HCT116 (cell line): Measurements from ENCODE around the gene OR7G2. TPM values are rescaled to one million over a fixed set of nuclear protein-coding genes. Genes with fewer than 3 reads are reported as not detected.

Source experiments
- ATAC-seq: fragments of 200-7000 bp; cut with Tn5 transposase; 2 replicates; pipeline ENCODE4 v1.9.1; 2020; ENCODE audit warnings: mild to moderate bottlenecking, moderate library complexity
- BruUV-seq: library from RNA; stranded (reverse); fragments of 400-500 nt; replicated peaks from 2 replicates; lab custom pipeline; 2021; lab: Mats Ljungman, UMichigan
- CTCF ChIA-PET: fragments of 300-600 bp; sonication (Branson Sonifier 250); formaldehyde crosslinking; loops from one replicate; lab custom pipeline; 2021; ENCODE audit warnings: antibody characterized with exemption; lab: Charles Lee
- POLR2A ChIA-PET: fragments of 300-600, 350-600 bp; sonication (Branson Sonifier 250); formaldehyde crosslinking; loops from one replicate; lab custom pipeline; 2021; ENCODE audit warnings: antibody characterized with exemption; lab: Charles Lee
- RAD21 ChIA-PET, 2 experiments: fragments of 300-600 bp; sonication (Branson Sonifier 250); formaldehyde crosslinking; loops; one replicate each; lab custom pipeline; 2023; ENCODE audit warnings: low total read pairs in 2 of 2; ENCODE audit not compliant: uncharacterized antibody in 2 of 2, unreplicated experiment in 2 of 2, low non-redundant PET in 1 of 2; lab: Charles Lee
- DNase-seq: peaks from one replicate; pipeline ENCODE4 v3.0.0-alpha.2; 2010; ENCODE audit warnings: low read depth, low spot score
- H2AFZ ChIP-seq: fragments of 200-600 bp; shearing (Covaris generic), sonication (generic); 2 replicates; pipeline ENCODE4 v1.6.1; 2017; ENCODE audit warnings: low read depth, mixed run types, mixed read lengths, antibody characterized with exemption, low read length; ENCODE audit not compliant: poor library complexity, severe bottlenecking
- H3K27ac ChIP-seq: 2 replicates; pipeline ENCODE4 v1.5.1; 2012; ENCODE audit warnings: low read depth, low read length
- H3K27me3 ChIP-seq: fragments of 200-600 bp; sonication (generic); 2 replicates; pipeline ENCODE4 v1.6.1; 2016; ENCODE audit warnings: mixed run types, low read length, mixed read lengths; ENCODE audit not compliant: insufficient read depth
- H3K36me3 ChIP-seq, 2 experiments: fragments of 200-500 bp in 1 of 2; fragments of 200-600 bp in 1 of 2; sonication (Bioruptor generic) in 1 of 2; sonication (generic) in 1 of 2; 2 replicates each; pipeline versions ENCODE4 v1.5.1 to v1.6.1; 2014 to 2016; ENCODE audit warnings: low read length in 2 of 2, inconsistent platforms in 1 of 2, mixed read lengths in 1 of 2, mixed run types in 1 of 2; ENCODE audit not compliant: insufficient read depth in 2 of 2, control insufficient read depth in 1 of 2
- H3K4me1 ChIP-seq, 2 experiments: fragments of 200-600 bp in 1 of 2; sonication (generic) in 1 of 2; 2 replicates each; pipeline versions ENCODE4 v1.5.1 to v1.6.1; 2012 to 2017; ENCODE audit warnings: low read length in 2 of 2, inconsistent platforms in 1 of 2, mild to moderate bottlenecking in 1 of 2, mixed read lengths in 1 of 2, mixed run types in 1 of 2, moderate library complexity in 1 of 2; ENCODE audit not compliant: insufficient read depth in 2 of 2, control insufficient read depth in 1 of 2
- H3K4me2 ChIP-seq: fragments of 200-600 bp; sonication (generic); 2 replicates; pipeline ENCODE4 v1.6.1; 2017; ENCODE audit warnings: mixed run types, low read length, mixed read lengths
- H3K4me3 ChIP-seq, 2 experiments: fragments of 200-600 bp in 1 of 2; sonication (generic) in 1 of 2; replicated peaks in 1 of 2; 2 replicates each; pipeline ENCODE4 v1.5.1; 2011 to 2016; ENCODE audit warnings: low read length in 2 of 2, control low read depth in 1 of 2, low read depth in 1 of 2, mild to moderate bottlenecking in 1 of 2, mixed read lengths in 1 of 2, mixed run types in 1 of 2
- H3K79me2 ChIP-seq: fragments of 200-600 bp; sonication (generic); 2 replicates; pipeline ENCODE4 v1.6.1; 2017; ENCODE audit warnings: mild to moderate bottlenecking, mixed run types, low read length, moderate library complexity, mixed read lengths; ENCODE audit not compliant: insufficient read depth
- H3K9ac ChIP-seq: fragments of 200-600 bp; sonication (generic); 2 replicates; pipeline ENCODE4 v1.6.1; 2016; ENCODE audit warnings: low read length, mixed read lengths
- H3K9me2 ChIP-seq: fragments of 200-600 bp; sonication (generic), shearing (Covaris generic); 2 replicates; pipeline ENCODE4 v1.6.1; 2017; ENCODE audit warnings: mixed run types, mild to moderate bottlenecking, moderate library complexity; ENCODE audit not compliant: insufficient read depth
- H3K9me3 ChIP-seq, 2 experiments: fragments of 200-500 bp in 1 of 2; fragments of 200-600 bp in 1 of 2; sonication (Bioruptor generic) in 1 of 2; sonication (generic) in 1 of 2; 2 replicates each; pipeline ENCODE4 v1.6.1; 2014 to 2017; ENCODE audit warnings: low read length in 2 of 2, mixed read lengths in 2 of 2, inconsistent platforms in 1 of 2, low read depth in 1 of 2, mild to moderate bottlenecking in 1 of 2, mixed run types in 1 of 2, moderate library complexity in 1 of 2; ENCODE audit not compliant: control insufficient read depth in 1 of 2, insufficient read depth in 1 of 2
- H4K20me1 ChIP-seq: fragments of 200-600 bp; sonication (generic), shearing (Covaris generic); 2 replicates; pipeline ENCODE4 v1.6.1; 2017; ENCODE audit warnings: mixed run types, mild to moderate bottlenecking, moderate library complexity; ENCODE audit not compliant: insufficient read depth
- CEBPB ChIP-seq: IDR thresholded peaks from 2 replicates; pipeline ENCODE4 v1.6.1; 2012; ENCODE audit warnings: low read depth
- JUND ChIP-seq: IDR thresholded peaks from 2 replicates; pipeline ENCODE4 v1.6.1; 2012
- POLR2A ChIP-seq: IDR thresholded peaks from 2 replicates; pipeline ENCODE4 v1.7.0; 2011; ENCODE audit warnings: borderline replicate concordance; ENCODE audit not compliant: insufficient read depth, insufficient read length; ENCODE audit errors: extremely low read depth
- POLR2AphosphoS5 ChIP-seq: IDR thresholded peaks from 2 replicates; pipeline ENCODE4 v1.6.1; 2011; ENCODE audit warnings: mild to moderate bottlenecking, low read depth, low read length, moderate library complexity
- RAD21 ChIP-seq: IDR thresholded peaks from 2 replicates; pipeline ENCODE4 v1.6.1; 2012; ENCODE audit warnings: low read depth, mild to moderate bottlenecking
- SIN3A ChIP-seq: IDR thresholded peaks from 2 replicates; pipeline ENCODE4 v1.6.1; 2012; ENCODE audit warnings: low read depth
- SP1 ChIP-seq: IDR thresholded peaks from 2 replicates; pipeline ENCODE4 v1.6.1; 2012; ENCODE audit warnings: low read depth
- TCF7L2 ChIP-seq: IDR thresholded peaks from 2 replicates; pipeline ENCODE4 v1.7.0; 2011; ENCODE audit warnings: borderline replicate concordance, inconsistent platforms; ENCODE audit not compliant: insufficient read depth, insufficient read length; ENCODE audit errors: extremely low read depth
- ZFX ChIP-seq: fragments of 450-650 bp; IDR thresholded peaks from 2 replicates; pipeline ENCODE4 v1.6.1; 2017
- ZNF274 ChIP-seq: fragments of 200-500 bp; sonication (Bioruptor generic); IDR thresholded peaks from 2 replicates; pipeline ENCODE4 v1.6.1; 2014; ENCODE audit warnings: mild to moderate bottlenecking, low read depth, low read length, inconsistent platforms
- intact Hi-C: fragments of 100-400 bp; cut with micrococcal nuclease; formaldehyde crosslinking; loops from 2 replicates; pipeline ENCODE4 v1.10.0; 2022
- total RNA-seq: library from RNA; stranded (reverse); gene quantifications from one replicate; pipeline ENCODE4 v1.2.1, GENCODE V29; 2021; ENCODE audit not compliant: unreplicated experiment
- TF ChIP-seq, protein P1 (sequence below): IDR thresholded peaks from 2 replicates; pipeline ENCODE4 v1.6.1; 2012; ENCODE audit warnings: low read depth
- TF ChIP-seq, protein P2 (sequence below): IDR thresholded peaks from 2 replicates; pipeline ENCODE4 v1.6.1; 2011; ENCODE audit warnings: mild to moderate bottlenecking, low read length, moderate library complexity; ENCODE audit not compliant: insufficient replicate concordance; ENCODE audit errors: extremely low read depth

Gene OR7G2
- total RNA-seq, 1 experiment from 2014 or later = not detected

DNA sequence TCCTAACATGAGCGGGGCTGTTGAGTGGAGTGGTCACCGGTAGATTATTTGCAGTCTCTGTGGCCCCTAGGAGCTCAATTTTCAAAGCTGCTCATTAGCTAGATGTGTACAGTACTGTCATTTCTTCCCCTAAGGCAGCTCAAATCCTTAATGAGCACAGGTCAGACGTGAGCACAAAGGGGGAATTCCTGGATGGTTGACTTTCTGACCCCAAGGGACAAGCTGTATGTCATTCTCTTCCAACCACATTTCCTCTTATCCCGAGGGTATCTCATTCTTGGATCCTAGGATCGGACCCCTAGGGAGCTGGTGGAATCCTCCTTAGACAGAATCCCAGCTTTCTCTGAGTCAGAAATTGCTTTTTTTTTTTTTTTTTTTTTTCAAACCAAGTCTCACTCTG, 25.1 kb upstream of the OR7G2 start:
- ChIA-PET RAD21 (no interaction called here), CTCF (no interaction called here), POLR2A (no interaction called here)
- Histone ChIP-seq H3K79me2 (no peaks in the 10 kb centered on the region), H3K27ac (no peak overlapping the region), H3K9me3 (no peaks in the 10 kb centered on the region), H3K27me3 (no peaks in the 10 kb centered on the region), H3K9ac (no peak overlapping the region), H3K4me1 (peaks cover 14 to 30% of the 10 kb centered on the region in 2 experiments), H3K9me2 (no peaks in the 10 kb centered on the region), H2AFZ (no peak overlapping the region), H3K4me2 (no peak overlapping the region), H4K20me1 (no peaks in the 10 kb centered on the region), H3K36me3 (no peaks in the 10 kb centered on the region), H3K4me3 (no peak overlapping the region)
- DNase-seq (no peak), ATAC-seq (no peak)
- intact Hi-C loops = no loop called here
- no TSS peak for BruUV-seq
- TF ChIP-seq, protein P1, sequence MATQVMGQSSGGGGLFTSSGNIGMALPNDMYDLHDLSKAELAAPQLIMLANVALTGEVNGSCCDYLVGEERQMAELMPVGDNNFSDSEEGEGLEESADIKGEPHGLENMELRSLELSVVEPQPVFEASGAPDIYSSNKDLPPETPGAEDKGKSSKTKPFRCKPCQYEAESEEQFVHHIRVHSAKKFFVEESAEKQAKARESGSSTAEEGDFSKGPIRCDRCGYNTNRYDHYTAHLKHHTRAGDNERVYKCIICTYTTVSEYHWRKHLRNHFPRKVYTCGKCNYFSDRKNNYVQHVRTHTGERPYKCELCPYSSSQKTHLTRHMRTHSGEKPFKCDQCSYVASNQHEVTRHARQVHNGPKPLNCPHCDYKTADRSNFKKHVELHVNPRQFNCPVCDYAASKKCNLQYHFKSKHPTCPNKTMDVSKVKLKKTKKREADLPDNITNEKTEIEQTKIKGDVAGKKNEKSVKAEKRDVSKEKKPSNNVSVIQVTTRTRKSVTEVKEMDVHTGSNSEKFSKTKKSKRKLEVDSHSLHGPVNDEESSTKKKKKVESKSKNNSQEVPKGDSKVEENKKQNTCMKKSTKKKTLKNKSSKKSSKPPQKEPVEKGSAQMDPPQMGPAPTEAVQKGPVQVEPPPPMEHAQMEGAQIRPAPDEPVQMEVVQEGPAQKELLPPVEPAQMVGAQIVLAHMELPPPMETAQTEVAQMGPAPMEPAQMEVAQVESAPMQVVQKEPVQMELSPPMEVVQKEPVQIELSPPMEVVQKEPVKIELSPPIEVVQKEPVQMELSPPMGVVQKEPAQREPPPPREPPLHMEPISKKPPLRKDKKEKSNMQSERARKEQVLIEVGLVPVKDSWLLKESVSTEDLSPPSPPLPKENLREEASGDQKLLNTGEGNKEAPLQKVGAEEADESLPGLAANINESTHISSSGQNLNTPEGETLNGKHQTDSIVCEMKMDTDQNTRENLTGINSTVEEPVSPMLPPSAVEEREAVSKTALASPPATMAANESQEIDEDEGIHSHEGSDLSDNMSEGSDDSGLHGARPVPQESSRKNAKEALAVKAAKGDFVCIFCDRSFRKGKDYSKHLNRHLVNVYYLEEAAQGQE = no peak
- TF ChIP-seq CEBPB = no peak
- TF ChIP-seq TCF7L2 = no peak
- TF ChIP-seq, protein P2, sequence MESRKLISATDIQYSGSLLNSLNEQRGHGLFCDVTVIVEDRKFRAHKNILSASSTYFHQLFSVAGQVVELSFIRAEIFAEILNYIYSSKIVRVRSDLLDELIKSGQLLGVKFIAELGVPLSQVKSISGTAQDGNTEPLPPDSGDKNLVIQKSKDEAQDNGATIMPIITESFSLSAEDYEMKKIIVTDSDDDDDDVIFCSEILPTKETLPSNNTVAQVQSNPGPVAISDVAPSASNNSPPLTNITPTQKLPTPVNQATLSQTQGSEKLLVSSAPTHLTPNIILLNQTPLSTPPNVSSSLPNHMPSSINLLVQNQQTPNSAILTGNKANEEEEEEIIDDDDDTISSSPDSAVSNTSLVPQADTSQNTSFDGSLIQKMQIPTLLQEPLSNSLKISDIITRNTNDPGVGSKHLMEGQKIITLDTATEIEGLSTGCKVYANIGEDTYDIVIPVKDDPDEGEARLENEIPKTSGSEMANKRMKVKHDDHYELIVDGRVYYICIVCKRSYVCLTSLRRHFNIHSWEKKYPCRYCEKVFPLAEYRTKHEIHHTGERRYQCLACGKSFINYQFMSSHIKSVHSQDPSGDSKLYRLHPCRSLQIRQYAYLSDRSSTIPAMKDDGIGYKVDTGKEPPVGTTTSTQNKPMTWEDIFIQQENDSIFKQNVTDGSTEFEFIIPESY = no peak
- TF ChIP-seq ZFX = no peak
- no peak for TF ChIP-seq SIN3A
- no peak for TF ChIP-seq SP1
- TF ChIP-seq ZNF274 = no peak
- no peak for TF ChIP-seq POLR2AphosphoS5
- TF ChIP-seq JUND = no peak
- no peak for TF ChIP-seq RAD21
- no peak for TF ChIP-seq POLR2A
